GM12891 (cell line): ENCODE results near the gene PADI6.

ENCODE experiments used
- POLR2A ChIP-seq: IDR thresholded peaks from 2 replicates; pipeline ENCODE4 v1.6.1; 2011; ENCODE audit warnings: low read depth, low read length, control low read depth
- TAF1 ChIP-seq: IDR thresholded peaks from 2 replicates; pipeline ENCODE4 v1.6.1; 2011; ENCODE audit warnings: low read depth, low read length, control low read depth

- no peak for TF ChIP-seq POLR2A
- TF ChIP-seq TAF1 = no peak
These were observed 29.8 kb downstream of the PADI6 start for GRCh38 chr1:17401841-17402240.
